Measurements from ENCODE around the gene SUPT4H1.

SUPT4H1 gene

DNA sequence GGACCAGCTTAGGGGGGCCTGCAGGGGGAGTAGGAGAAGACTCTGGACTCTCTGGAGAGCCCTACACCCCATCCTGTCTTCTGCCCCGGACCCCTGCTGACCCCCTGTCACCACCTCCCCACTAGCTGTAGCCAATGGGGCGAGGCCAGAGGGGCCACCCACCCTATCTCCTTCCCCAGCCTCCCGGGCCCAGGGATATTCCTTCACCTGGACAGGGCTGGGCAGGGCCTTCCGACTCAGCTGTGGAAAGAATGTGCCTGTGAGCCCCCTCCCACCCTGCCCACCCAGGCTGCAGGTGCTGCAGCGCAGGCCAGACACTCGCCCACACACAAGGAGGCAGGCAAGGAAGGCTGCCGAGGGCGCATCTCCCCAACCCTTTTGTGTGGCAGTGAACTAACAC is 46.4 kb downstream of the SUPT4H1 start:
- in situ Hi-C loops (cut with HindIII; ENCODE audit: low sequenced_read_pairs) = no loop called here
- no peak for DNase-seq (ENCODE audit: low read depth, low spot score)
- H3K4me3 ChIP-seq (ENCODE audit: low read depth, low read length) = no peak overlapping the region
- TF ChIP-seq, protein P1, sequence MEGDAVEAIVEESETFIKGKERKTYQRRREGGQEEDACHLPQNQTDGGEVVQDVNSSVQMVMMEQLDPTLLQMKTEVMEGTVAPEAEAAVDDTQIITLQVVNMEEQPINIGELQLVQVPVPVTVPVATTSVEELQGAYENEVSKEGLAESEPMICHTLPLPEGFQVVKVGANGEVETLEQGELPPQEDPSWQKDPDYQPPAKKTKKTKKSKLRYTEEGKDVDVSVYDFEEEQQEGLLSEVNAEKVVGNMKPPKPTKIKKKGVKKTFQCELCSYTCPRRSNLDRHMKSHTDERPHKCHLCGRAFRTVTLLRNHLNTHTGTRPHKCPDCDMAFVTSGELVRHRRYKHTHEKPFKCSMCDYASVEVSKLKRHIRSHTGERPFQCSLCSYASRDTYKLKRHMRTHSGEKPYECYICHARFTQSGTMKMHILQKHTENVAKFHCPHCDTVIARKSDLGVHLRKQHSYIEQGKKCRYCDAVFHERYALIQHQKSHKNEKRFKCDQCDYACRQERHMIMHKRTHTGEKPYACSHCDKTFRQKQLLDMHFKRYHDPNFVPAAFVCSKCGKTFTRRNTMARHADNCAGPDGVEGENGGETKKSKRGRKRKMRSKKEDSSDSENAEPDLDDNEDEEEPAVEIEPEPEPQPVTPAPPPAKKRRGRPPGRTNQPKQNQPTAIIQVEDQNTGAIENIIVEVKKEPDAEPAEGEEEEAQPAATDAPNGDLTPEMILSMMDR (IDR thresholded peaks at IDR 0.05; ENCODE audit: low read depth, low read length) = no peak

DNA sequence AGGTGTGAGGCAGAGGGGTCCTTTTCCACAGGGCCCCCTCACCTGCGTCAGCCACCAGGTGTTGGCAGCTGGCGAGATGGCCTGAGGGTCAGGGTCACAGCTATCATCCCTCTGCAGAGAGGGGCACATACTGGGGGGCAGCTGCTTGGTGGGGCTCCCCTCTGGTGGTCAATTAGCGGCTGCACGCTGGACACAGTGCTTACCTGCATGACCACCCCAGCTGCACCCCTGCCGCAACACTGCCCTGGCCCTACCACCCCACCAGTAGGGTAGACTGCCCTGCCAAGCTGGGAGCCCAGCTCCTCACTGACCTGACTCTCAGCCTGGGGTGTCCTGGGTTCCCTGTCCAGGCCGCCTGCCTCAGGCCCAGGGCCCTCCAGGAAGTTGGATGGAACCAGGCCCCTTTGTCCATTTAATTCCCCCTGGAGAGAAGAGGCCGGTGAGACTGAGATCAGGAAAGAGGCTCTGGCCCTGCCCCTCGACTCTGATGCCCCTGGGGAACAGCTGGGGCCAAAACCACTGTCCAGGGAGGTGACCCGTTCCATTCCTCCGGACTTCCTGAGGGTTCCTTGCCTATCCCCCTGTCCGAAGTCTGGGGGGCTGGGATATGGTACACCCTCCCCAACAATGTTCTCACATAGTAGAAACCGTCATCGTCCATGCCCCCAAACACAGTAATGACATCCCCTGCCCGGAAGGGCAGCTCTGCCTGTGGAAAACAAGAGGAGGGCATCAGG is 47.1 kb downstream of the SUPT4H1 start:
- no peak overlapping the region for H3K4me3 ChIP-seq (ENCODE audit: low read depth, low read length)
- TF ChIP-seq, protein P1 (IDR thresholded peaks at IDR 0.05; ENCODE audit: low read depth, low read length) = no peak
- in situ Hi-C loops (cut with HindIII; ENCODE audit: low sequenced_read_pairs) = no loop called here
- no peak for DNase-seq (ENCODE audit: low read depth, low spot score)

- H3K4me3 ChIP-seq (ENCODE audit: low read depth, low read length) = no peak overlapping the region
- TF ChIP-seq, protein P1 (IDR thresholded peaks at IDR 0.05; ENCODE audit: low read depth, low read length) = peak; percentile 82
- in situ Hi-C loops (cut with HindIII; ENCODE audit: low sequenced_read_pairs) = no loop called here
- DNase-seq (ENCODE audit: low read depth, low spot score) = peak; percentile 22
Observed at GRCh38 chr17:58303971-58304749, 47.8 kb downstream of the SUPT4H1 start.

DNA sequence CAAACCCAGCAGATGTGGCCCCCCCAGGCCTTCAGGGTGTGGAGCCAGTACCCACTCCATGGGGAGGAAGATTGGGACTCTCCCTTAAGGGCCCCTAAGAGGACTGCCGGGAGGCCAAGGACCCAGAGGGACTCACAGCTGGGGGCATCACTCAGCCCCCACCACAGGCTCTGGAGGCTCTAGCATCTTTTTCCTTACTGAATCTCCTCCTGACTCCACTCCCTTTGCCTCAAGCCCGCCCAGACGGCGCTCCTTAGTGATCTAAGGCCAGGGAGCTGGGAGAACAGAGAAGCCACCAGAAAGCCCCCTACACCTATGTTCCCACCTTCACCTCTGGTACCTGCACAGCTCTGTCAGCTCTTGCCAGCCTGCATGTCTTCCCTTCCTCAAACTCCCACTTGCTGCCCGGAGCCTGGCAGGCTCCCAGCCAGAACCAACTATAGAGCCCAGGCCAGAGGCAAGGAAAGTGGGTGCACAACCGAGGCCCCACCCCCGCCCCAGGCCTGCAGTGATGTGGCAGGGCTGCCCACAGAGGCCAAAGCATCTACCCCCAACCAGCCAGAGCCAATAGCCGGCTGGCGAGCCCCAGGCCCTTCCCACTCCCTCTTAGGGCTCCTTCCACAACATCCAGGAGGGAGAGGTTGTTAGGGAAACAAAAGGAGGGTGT is 48.9 kb downstream of the SUPT4H1 start:
- TF ChIP-seq, protein P1 (IDR thresholded peaks at IDR 0.05; ENCODE audit: low read depth, low read length) = no peak
- no peak overlapping the region for H3K4me3 ChIP-seq (ENCODE audit: low read depth, low read length)
- in situ Hi-C loops (cut with HindIII; ENCODE audit: low sequenced_read_pairs) = no loop called here
- DNase-seq (ENCODE audit: low read depth, low spot score) = no peak

GRCh38 chr17:58302171-58302918 is 49.7 kb downstream of the SUPT4H1 start:
- TF ChIP-seq, protein P1 (IDR thresholded peaks at IDR 0.05; ENCODE audit: low read depth, low read length) = no peak
- DNase-seq (ENCODE audit: low read depth, low spot score) = no peak
- in situ Hi-C loops (cut with HindIII; ENCODE audit: low sequenced_read_pairs) = no loop called here
- H3K4me3 ChIP-seq (ENCODE audit: low read depth, low read length) = no peak overlapping the region
